Osteoblast (primary cell): ENCODE data around the gene CDC7. TPM values are rescaled to one million over a fixed set of nuclear protein-coding genes. Genes with fewer than 3 reads are reported as not detected.

Experiments used
- DNase-seq: peaks from one replicate; pipeline ENCODE4 v3.0.0; 2011; ENCODE audit warnings: low spot score, mixed read lengths; ENCODE audit not compliant: insufficient read length; ENCODE audit errors: missing footprints
- H2AFZ ChIP-seq: 2 replicates; pipeline ENCODE4 v1.6.0; 2011; ENCODE audit warnings: mild to moderate bottlenecking, low read length
- H3K27ac ChIP-seq: 2 replicates; pipeline ENCODE4 v1.5.1; 2011; ENCODE audit warnings: mild to moderate bottlenecking, low read depth, low read length, moderate library complexity
- H3K27me3 ChIP-seq: 2 replicates; pipeline ENCODE4 v1.6.0; 2012; ENCODE audit warnings: mild to moderate bottlenecking, control low read depth, inconsistent platforms, low read length, moderate library complexity; ENCODE audit not compliant: insufficient read depth
- H3K36me3 ChIP-seq: 2 replicates; pipeline ENCODE4 v1.5.1; 2011; ENCODE audit warnings: mild to moderate bottlenecking, low read length, control low read depth, moderate library complexity; ENCODE audit not compliant: insufficient read depth
- H3K4me1 ChIP-seq: 2 replicates; pipeline ENCODE4 v1.5.1; 2011; ENCODE audit warnings: mild to moderate bottlenecking, low read length, control low read depth, moderate library complexity; ENCODE audit not compliant: insufficient read depth
- H3K4me2 ChIP-seq: 2 replicates; pipeline ENCODE4 v1.6.0; 2011; ENCODE audit warnings: mild to moderate bottlenecking, low read length; ENCODE audit not compliant: insufficient read depth
- H3K4me3 ChIP-seq: fragments of 200-600 bp; sonication (generic); 3 replicates; pipeline ENCODE4 v1.5.1; 2012; ENCODE audit warnings: mild to moderate bottlenecking, low read length, inconsistent platforms; ENCODE audit not compliant: insufficient read depth
- H3K79me2 ChIP-seq: 2 replicates; pipeline ENCODE4 v1.6.0; 2012; ENCODE audit warnings: mild to moderate bottlenecking, low read length, control low read depth, inconsistent platforms; ENCODE audit not compliant: insufficient read depth
- H3K9me3 ChIP-seq: 2 replicates; pipeline ENCODE4 v1.5.1; 2011; ENCODE audit warnings: low read depth, low read length, control low read depth
- H4K20me1 ChIP-seq: 2 replicates; pipeline ENCODE4 v1.6.0; 2012; ENCODE audit warnings: mild to moderate bottlenecking, low read length, control low read depth; ENCODE audit not compliant: insufficient read depth
- total RNA-seq: library from RNA; depleted of rRNA; stranded (reverse); fragments of >200 nt; gene quantifications from 2 replicates; pipeline ENCODE4 v1.2.3, GENCODE V29; 2012
- TF ChIP-seq, protein P1 (sequence below): IDR thresholded peaks from 2 replicates; pipeline ENCODE4 v1.5.1; 2011; ENCODE audit warnings: mild to moderate bottlenecking, low read depth, low read length, moderate library complexity; ENCODE audit errors: extremely low read depth

CDC7 gene
- total RNA-seq, 1 donor, result 3.3 TPM

DNA sequence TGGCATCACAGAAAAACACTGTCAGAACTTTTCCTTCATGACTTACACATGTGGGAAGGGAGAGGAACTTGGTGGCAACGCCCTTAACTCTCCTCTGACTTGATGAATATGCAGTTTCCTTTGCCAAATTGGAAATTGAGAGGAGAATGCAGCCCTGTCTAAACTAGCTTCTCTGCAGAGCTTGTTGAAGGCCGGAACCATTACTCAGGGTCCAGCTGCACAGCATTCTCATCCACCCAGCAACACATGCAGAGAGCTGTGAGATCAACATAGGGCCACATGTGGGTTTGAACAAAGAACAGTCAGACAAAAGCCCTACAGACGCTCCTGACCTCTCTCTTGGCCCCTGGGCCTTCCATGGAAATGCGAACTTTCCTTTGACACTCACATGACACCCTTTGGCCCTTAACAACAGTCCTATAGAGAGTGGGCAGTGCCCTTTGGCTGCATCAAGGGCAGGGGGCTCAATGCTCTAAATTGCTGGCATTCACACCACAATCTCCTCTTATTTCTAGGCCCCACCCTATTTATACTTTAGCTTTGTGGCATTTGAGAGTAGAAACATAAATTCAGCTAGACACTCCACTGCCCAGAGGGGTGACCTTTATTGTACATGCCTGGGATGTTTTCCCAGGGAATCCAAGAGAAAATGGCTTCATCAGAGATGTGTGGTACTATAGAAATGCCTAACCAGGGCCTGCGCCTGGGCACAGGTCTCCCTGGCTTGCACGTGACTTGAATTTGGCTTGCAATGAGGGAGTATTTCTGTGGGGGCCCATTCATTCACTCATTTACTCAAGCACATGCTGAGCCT is 64.4 kb downstream of the CDC7 start:
- DNase-seq, result peak; percentile 87
- Histone ChIP-seq H3K36me3 (no peaks in the 10 kb centered on the region), H2AFZ (no peak overlapping the region), H3K27ac (no peak overlapping the region), H3K4me3 (no peak overlapping the region), H4K20me1 (no peaks in the 10 kb centered on the region), H3K9me3 (no peaks in the 10 kb centered on the region), H3K79me2 (no peaks in the 10 kb centered on the region), H3K4me2 (no peak overlapping the region), H3K27me3 (no peaks in the 10 kb centered on the region), H3K4me1 (peaks cover 13% of the 10 kb centered on the region)
- TF ChIP-seq, protein P1, sequence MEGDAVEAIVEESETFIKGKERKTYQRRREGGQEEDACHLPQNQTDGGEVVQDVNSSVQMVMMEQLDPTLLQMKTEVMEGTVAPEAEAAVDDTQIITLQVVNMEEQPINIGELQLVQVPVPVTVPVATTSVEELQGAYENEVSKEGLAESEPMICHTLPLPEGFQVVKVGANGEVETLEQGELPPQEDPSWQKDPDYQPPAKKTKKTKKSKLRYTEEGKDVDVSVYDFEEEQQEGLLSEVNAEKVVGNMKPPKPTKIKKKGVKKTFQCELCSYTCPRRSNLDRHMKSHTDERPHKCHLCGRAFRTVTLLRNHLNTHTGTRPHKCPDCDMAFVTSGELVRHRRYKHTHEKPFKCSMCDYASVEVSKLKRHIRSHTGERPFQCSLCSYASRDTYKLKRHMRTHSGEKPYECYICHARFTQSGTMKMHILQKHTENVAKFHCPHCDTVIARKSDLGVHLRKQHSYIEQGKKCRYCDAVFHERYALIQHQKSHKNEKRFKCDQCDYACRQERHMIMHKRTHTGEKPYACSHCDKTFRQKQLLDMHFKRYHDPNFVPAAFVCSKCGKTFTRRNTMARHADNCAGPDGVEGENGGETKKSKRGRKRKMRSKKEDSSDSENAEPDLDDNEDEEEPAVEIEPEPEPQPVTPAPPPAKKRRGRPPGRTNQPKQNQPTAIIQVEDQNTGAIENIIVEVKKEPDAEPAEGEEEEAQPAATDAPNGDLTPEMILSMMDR, result no peak

DNA sequence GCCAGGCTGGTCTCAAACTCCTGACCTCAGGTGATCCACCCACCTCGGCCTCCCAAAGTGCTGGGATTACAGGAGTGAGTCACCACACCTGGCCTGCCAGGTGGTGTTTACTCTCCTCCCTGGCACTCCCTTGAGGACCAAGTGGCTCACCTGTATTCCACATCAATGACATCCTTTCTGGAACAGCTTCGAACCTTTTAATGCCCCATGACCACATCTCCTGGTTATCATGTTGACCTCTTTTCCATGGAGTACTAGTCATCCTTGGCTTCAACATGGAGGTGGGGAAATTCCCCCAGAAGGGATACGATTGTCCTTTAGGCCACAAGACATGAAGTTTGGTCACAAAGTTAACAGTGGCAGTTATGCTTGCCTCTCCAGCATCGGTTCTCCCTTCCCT is 66.9 kb downstream of the CDC7 start:
- Histone ChIP-seq H3K4me1 (peaks cover 22% of the 10 kb centered on the region), H3K4me2 (no peak overlapping the region)

DNA sequence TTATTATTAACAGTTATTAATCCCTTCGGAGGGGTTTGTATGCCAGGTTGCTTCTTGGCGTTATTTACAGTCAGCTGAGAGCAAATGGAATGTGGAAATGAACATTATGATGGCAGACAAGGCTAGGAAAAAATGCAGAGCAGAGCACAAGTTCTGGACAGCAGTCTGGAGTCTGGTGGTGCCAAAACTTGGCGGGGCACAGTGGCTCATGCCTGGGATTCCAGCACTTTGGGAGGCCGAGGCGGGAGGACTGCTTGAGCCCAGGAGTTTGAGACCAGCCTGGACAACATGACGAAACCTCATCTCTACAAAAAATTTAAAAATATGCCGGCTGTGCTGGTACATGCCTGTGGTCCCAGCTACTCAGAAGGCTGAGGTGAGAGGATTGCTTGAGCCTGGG is 67.6 kb downstream of the CDC7 start:
- H3K27ac ChIP-seq, result no peak overlapping the region
- TF ChIP-seq, protein P1, result no peak

More for the DNA sequence above, 66.9 kb downstream of the CDC7 start:
- H3K4me3 ChIP-seq, result no peak overlapping the region
- no peaks in the 10 kb centered on the region for H3K36me3 ChIP-seq
- H4K20me1 ChIP-seq, result no peaks in the 10 kb centered on the region
- H3K9me3 ChIP-seq, result no peaks in the 10 kb centered on the region
- no peak for DNase-seq
- H3K27ac ChIP-seq, result no peak overlapping the region
- H3K79me2 ChIP-seq, result no peaks in the 10 kb centered on the region
- no peak overlapping the region for H2AFZ ChIP-seq
- TF ChIP-seq, protein P1, result no peak
- no peaks in the 10 kb centered on the region for H3K27me3 ChIP-seq

DNA sequence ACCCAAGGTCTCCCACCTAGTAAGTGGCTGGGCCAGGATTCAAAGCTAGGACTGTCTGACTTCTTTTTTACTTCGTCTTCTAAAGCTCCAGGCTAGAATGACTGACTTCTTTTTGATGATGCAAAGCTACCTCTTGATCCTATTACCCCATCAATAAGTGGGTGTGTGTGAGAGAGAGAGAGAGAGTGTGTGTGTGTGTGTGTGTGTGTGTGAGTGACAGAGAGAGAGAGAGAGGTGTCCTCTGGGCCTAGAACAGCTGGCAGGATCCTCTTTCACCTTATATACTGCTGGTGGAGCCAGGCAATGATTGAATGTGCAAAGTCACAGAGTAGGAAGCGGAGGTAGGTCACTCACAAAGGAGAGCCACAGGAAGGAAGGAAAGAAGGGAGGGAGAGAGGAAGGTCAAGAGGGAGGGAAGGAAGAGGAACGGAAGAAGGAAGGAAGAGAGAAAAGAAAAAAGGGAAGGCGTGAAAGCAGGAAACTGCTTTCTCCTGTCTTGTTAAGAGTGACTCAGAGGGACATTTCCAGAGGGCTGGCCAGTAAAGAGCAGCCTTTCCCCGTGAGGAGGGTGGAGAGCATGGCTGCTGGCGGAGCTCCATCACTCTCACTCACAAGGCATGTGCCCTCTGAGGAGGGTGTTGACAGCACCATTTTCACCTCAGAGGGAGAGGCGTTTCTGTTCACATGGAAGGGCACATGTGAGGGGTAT is 68.9 kb downstream of the CDC7 start:
- Histone ChIP-seq H4K20me1 (no peaks in the 10 kb centered on the region), H3K4me2 (peak overlapping the region; percentile 74), H3K27me3 (no peaks in the 10 kb centered on the region), H3K36me3 (no peaks in the 10 kb centered on the region), H3K79me2 (no peaks in the 10 kb centered on the region), H2AFZ (peak overlapping the region; percentile 85), H3K9me3 (no peaks in the 10 kb centered on the region), H3K4me3 (no peak overlapping the region), H3K4me1 (peaks cover 22% of the 10 kb centered on the region), H3K27ac (peak overlapping the region; percentile 92)
- peak; percentile 90 for DNase-seq
- TF ChIP-seq, protein P1, result no peak

More for the DNA sequence above, 67.6 kb downstream of the CDC7 start:
- Histone ChIP-seq H2AFZ (no peak overlapping the region), H3K79me2 (no peaks in the 10 kb centered on the region), H3K4me2 (no peak overlapping the region), H3K4me3 (no peak overlapping the region), H3K9me3 (no peaks in the 10 kb centered on the region), H3K36me3 (no peaks in the 10 kb centered on the region), H4K20me1 (no peaks in the 10 kb centered on the region), H3K4me1 (peaks cover 22% of the 10 kb centered on the region), H3K27me3 (no peaks in the 10 kb centered on the region)
- no peak for DNase-seq
